ENCODE results near the gene MORC4. TPM values are rescaled to one million over a fixed set of nuclear protein-coding genes. Genes with fewer than 3 reads are reported as not detected.
A peak's percentile ranks its signal among the peaks of the same experiment; 100 is the strongest.
"Not testable (repeated sequence)": the region's sequence is repeated elsewhere in the genome, so short reads cannot be mapped to it uniquely, and the experiment has no call there.

Gene MORC4
- total RNA-seq, 1 donor from 2014 or later = 23.7 TPM

- Histone ChIP-seq H3K4me3 (ENCODE audit: low read depth, low read length) (no peak overlapping the region), H3K36me3 (ENCODE audit: control insufficient read depth, insufficient read depth, low read length) (no peaks in the 10 kb centered on the region), H3K27me3 (ENCODE audit: control insufficient read depth, insufficient read depth, low read length) (no peaks in the 10 kb centered on the region)
- no peak for FAIRE-seq
- no peak for TF ChIP-seq CTCF (IDR thresholded peaks at IDR 0.05; ENCODE audit: insufficient read depth, low read length, severe bottlenecking)
- peak; percentile 66 for DNase-seq (ENCODE audit: low read depth)
Observed at GRCh38 chrX:106976416-106976815, 23.6 kb downstream of the MORC4 start.

- TF ChIP-seq CTCF (IDR thresholded peaks at IDR 0.05; ENCODE audit: insufficient read depth, low read length, severe bottlenecking) = no peak
- Histone ChIP-seq H3K27me3 (ENCODE audit: control insufficient read depth, insufficient read depth, low read length) (no peaks in the 10 kb centered on the region), H3K36me3 (ENCODE audit: control insufficient read depth, insufficient read depth, low read length) (no peaks in the 10 kb centered on the region), H3K4me3 (ENCODE audit: low read depth, low read length) (no peak overlapping the region)
- no peak for DNase-seq (ENCODE audit: low read depth)
- FAIRE-seq = peak; percentile 68
Observed at GRCh38 chrX:106973433-106974149, 26.4 kb downstream of the MORC4 start.

- FAIRE-seq (no peak), DNase-seq (ENCODE audit: low read depth) (no peak)
- H3K27me3 ChIP-seq (ENCODE audit: control insufficient read depth, insufficient read depth, low read length) = no peaks in the 10 kb centered on the region
- no peaks in the 10 kb centered on the region for H3K36me3 ChIP-seq (ENCODE audit: control insufficient read depth, insufficient read depth, low read length)
- no peak overlapping the region for H3K4me3 ChIP-seq (ENCODE audit: low read depth, low read length)
- TF ChIP-seq CTCF (IDR thresholded peaks at IDR 0.05; ENCODE audit: insufficient read depth, low read length, severe bottlenecking) = no peak
Observed at GRCh38 chrX:106972896-106973295, 27.1 kb downstream of the MORC4 start.

- not testable (repeated sequence) for H3K4me3 ChIP-seq (ENCODE audit: low read depth, low read length); DNase-seq (ENCODE audit: low read depth); H3K36me3 ChIP-seq (ENCODE audit: control insufficient read depth, insufficient read depth, low read length); H3K27me3 ChIP-seq (ENCODE audit: control insufficient read depth, insufficient read depth, low read length); FAIRE-seq
Observed at GRCh38 chrX:106966547-106966946, 33.5 kb downstream of the MORC4 start.

- Histone ChIP-seq H3K27me3 (ENCODE audit: control insufficient read depth, insufficient read depth, low read length) (no peaks in the 10 kb centered on the region), H3K4me3 (ENCODE audit: low read depth, low read length) (no peak overlapping the region), H3K36me3 (ENCODE audit: control insufficient read depth, insufficient read depth, low read length) (no peaks in the 10 kb centered on the region)
- FAIRE-seq (no peak), DNase-seq (ENCODE audit: low read depth) (no peak)
- no peak for TF ChIP-seq CTCF (IDR thresholded peaks at IDR 0.05; ENCODE audit: insufficient read depth, low read length, severe bottlenecking)
Observed at GRCh38 chrX:106964290-106964689, 35.7 kb downstream of the MORC4 start.

GRCh38 chrX:106963111-106963510 lies 36.9 kb downstream of the MORC4 start:
- H3K36me3 ChIP-seq (ENCODE audit: control insufficient read depth, insufficient read depth, low read length) = no peaks in the 10 kb centered on the region
- FAIRE-seq = no peak

More at GRCh38 chrX:106963111-106963510, 36.9 kb downstream of the MORC4 start:
- H3K4me3 ChIP-seq (ENCODE audit: low read depth, low read length) = no peak overlapping the region
- no peak for DNase-seq (ENCODE audit: low read depth)
- no peaks in the 10 kb centered on the region for H3K27me3 ChIP-seq (ENCODE audit: control insufficient read depth, insufficient read depth, low read length)
- no peak for TF ChIP-seq CTCF (IDR thresholded peaks at IDR 0.05; ENCODE audit: insufficient read depth, low read length, severe bottlenecking)
